ENCODE measurements around the gene GON4L.
"Not testable (repeated sequence)": the region's sequence is repeated elsewhere in the genome, so short reads cannot be mapped to it uniquely, and the experiment has no call there.

GON4L gene

DNA sequence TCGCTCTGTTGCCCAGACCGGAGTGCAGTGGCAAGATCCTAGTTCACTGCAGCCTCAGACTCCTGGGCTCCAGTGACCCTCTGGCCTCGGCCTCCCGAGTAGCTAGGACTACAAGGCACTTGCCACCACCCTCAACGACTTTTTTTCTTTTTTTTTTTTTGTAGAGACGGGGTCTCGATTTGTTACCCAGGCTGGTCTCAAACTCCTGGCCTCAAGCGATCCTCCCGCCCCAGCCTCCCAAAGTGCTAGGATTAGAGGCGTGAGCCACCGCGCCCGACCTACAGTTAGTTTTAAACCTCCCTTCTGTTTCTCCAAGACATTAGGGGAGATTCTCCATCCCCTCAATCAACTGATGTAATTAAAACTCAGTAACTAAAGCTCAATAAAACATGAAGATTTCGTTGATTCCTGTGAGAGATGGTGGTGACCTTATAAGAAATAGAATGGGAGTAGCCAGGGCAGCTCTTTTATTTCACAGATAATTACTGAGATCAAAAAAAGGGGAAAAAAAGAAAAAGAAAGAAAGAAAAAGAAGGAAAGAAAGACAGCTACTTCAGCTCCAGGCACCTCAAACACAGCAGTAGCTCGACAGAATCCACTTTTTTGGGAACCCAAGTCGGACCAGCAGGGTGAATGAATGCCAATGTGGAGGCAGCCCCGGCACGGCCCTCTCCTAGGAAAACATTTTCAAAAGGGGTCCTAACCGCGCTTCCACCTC lies 598 bp downstream of the GON4L start:
- H3K4me1 Mint-ChIP-seq = peaks cover 61% of the 10 kb centered on the region

DNA sequence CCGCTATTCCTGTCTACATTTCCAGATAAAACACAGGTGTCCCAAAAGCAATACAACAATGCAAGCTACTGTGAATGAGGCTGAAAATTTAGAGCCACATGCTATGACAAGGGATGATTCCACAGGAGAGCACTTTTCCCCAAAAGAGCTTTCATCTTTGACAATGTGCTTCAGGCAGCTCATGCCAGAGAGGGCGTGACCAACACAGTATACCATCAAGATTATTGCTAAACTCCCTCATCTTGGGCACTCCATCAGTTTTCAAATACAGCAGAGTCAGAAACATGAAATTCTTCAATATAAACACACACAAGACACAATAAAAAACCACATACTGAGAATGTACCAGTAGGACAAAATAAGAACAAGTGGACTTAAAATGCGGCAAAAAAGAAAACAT lies 6.7 kb downstream of the GON4L start:
- ATAC-seq (no peak), DNase-seq (ENCODE audit: low spot score in 2 of 2) (no peak)
- Mint-ChIP-seq H3K9me3 (no peaks in the 10 kb centered on the region), H3K36me3 (peaks cover 99% of the 10 kb centered on the region), H3K4me3 (peak overlapping the region; percentile 35), H3K4me1 (peaks cover 43% of the 10 kb centered on the region), H3K27ac (peak overlapping the region; percentile 79)

More for the DNA sequence above, 598 bp downstream of the GON4L start:
- DNase-seq (ENCODE audit: low spot score in 2 of 2) = no peak
- ATAC-seq = no peak
- H3K9me3 Mint-ChIP-seq = no peaks in the 10 kb centered on the region
- peak overlapping the region; percentile 100 for H3K27ac Mint-ChIP-seq
- peaks cover 83% of the 10 kb centered on the region for H3K36me3 Mint-ChIP-seq
- H3K4me3 Mint-ChIP-seq = peak overlapping the region; percentile 100

DNA sequence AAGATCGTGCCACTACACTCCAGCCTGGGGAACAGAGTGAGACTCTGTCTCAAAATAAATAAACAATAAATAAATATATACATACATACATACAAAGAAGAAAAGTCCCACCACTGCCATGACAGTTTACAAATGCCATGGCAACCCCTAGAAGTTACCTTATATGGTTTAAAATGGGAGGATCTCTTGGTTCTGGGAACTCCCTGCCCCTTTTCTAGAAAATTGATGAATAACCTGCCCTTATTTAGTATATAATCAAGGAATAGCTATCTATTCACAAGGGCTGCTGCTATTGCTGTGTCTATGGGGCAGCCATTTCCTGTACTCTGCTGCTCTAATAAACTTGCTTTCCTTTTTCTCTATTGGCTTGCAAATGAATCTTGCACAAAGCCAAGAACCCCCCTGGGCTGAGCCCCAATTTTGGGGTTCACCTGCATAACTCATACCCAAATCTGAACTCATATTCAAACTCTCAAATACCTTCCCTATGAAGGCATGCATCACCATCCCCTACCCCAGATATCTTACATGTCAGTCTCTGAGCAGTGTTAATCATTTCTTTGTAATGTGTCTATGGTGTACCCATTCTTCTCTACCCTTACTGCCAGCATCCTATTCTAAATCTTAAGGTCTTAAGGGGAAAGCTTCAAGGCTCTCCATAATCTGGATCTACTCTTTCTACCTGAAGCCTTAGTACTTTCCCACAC lies 9.0 kb downstream of the GON4L start:
- Mint-ChIP-seq H3K36me3 (peaks cover 93% of the 10 kb centered on the region), H3K27ac (peak overlapping the region; percentile 71), H3K4me1 (peaks cover 62% of the 10 kb centered on the region), H3K9me3 (no peaks in the 10 kb centered on the region), H3K4me3 (peak overlapping the region; percentile 15)
- DNase-seq (ENCODE audit: low spot score in 2 of 2) = no peak
- peak; percentile 89 for ATAC-seq

DNA sequence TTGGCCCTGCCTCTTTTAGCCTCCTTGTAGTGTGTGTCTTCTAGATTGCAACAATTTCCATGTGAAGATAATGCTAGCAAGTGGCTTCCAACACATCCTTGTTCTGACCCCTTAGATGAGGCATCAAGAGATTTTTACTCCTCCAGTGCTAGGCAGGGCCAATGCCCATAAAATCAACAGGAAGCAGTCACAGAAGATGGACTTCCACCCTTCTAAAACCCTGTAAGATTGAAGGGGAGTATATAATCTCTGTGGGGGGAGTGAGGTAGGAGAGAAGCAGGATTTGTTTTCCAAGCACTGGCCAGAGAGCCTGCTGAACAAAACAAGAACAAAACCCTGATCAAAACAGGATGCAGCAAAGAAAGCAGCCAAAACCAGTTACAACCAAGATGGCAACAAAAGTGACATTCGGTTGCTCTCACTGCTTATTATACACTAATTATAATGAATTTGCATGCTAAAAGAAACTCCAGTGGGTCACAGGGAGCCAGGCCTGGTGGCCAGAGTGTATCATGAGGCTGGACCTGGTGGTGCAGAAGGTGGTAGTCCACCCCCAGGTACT lies 12.1 kb downstream of the GON4L start:
- H3K4me3 Mint-ChIP-seq = no peak overlapping the region
- peaks cover 82% of the 10 kb centered on the region for H3K36me3 Mint-ChIP-seq
- ATAC-seq (no peak), DNase-seq (ENCODE audit: low spot score in 2 of 2) (no peak)
- H3K4me1 Mint-ChIP-seq = peaks cover 42% of the 10 kb centered on the region
- peak overlapping the region; percentile 50 for H3K27ac Mint-ChIP-seq
- no peaks in the 10 kb centered on the region for H3K9me3 Mint-ChIP-seq

DNA sequence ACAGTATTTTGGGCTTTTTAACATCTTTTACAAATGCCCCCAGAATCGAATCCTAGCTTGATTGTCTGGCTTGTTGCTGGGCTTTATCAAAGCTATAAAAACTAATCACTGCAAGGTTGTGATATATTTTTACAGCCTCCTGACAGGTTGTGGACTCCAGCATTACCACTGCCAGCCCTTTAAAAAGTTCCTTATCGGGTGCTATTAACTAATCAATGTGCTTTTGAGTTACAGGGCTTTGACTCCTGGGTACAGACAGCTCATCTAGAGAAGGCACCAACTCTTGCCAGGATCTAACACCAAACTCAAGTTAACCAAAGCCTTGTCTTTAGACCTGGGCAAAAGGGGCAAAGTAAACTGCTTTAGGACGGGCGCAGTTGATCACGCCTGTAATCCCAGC lies 16.6 kb downstream of the GON4L start:
- no peak for ATAC-seq
- peaks cover 43% of the 10 kb centered on the region for H3K4me1 Mint-ChIP-seq
- peaks cover 77% of the 10 kb centered on the region for H3K36me3 Mint-ChIP-seq

DNA sequence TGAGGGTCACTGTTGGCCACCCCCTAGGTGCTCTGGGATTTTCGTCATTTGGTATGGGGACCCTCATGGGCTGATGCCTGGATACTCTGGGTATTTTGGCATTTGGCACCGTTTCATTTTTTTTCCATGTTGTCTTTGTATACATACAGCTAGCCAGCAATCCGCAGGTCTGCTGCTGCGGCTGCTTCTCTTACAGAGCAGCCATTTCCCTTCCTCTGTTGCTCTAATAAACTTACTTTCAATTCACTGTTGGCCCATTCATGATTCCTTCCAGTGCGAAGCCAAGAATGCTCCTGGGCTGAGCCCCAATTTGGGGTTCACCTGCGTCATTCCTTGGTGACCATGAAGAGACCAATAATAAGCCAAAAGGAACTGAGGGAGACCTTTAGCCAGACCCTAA lies 21.5 kb downstream of the GON4L start:
- DNase-seq (ENCODE audit: low spot score in 2 of 2) (no peak), ATAC-seq (no peak)
- Mint-ChIP-seq H3K27ac (no peak overlapping the region), H3K4me3 (no peak overlapping the region), H3K36me3 (peaks cover 74% of the 10 kb centered on the region), H3K4me1 (peaks cover 22% of the 10 kb centered on the region), H3K9me3 (no peaks in the 10 kb centered on the region)

More for the DNA sequence above, 16.6 kb downstream of the GON4L start:
- DNase-seq (ENCODE audit: low spot score in 2 of 2) = no peak
- H3K4me3 Mint-ChIP-seq = no peak overlapping the region
- H3K9me3 Mint-ChIP-seq = no peaks in the 10 kb centered on the region
- H3K27ac Mint-ChIP-seq = no peak overlapping the region

DNA sequence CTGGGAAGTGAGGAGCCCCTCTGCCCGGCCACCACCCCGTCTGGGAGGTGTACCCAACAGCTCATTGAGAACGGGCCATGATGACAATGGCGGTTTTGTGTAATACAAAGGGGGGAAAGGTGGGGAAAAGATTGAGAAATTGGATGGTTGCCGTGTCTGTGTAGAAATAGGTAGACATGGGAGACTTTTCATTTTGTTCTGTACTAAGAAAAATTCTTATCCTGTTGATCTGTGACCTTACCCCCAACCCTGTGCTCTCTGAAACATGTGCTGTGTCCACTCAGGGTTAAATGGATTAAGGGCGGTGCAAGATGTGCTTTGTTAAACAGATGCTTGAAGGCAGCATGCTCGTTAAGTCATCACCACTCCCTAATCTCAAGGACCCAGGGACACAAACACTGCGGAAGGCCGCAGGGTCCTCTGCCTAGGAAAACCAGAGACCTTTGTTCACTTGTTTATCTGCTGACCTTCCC lies 22.1 kb downstream of the GON4L start:
- H3K27ac Mint-ChIP-seq; H3K9me3 Mint-ChIP-seq; ATAC-seq; DNase-seq (ENCODE audit: low spot score in 2 of 2); H3K4me3 Mint-ChIP-seq: not testable (repeated sequence)
- peaks cover 68% of the 10 kb centered on the region for H3K36me3 Mint-ChIP-seq
- H3K4me1 Mint-ChIP-seq = peaks cover 22% of the 10 kb centered on the region

DNA sequence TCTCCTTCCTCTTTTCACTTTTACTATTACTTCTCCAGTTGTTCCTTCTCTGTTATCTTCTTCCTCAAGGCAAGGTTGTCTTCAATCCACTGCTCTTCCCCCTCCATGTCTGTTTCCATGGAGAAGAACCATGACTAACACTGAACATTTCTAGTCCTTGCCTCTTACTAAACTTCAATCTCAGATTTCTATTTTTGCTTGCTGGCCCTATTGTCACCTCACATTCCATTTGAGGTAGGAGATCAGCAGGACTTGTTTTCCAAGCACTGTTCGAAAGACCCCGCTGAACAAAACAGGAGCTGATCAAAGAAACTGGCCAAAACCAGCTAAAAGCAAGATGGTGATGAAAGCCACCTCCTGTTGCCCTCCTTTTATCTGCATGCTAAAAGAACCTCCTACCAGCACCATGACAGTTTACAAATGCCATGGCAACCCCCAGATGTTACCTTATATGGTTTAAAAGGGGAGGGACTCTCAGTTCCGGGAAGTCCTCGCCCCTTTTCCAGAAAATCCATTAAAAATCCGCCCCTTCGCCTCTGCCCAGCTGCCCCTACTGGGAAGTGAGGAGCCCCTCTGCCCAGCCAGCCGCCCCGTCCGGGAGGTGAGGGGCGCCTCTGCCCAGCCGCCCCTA lies 22.6 kb downstream of the GON4L start:
- no peak overlapping the region for H3K27ac Mint-ChIP-seq
- peaks cover 22% of the 10 kb centered on the region for H3K4me1 Mint-ChIP-seq
- DNase-seq (ENCODE audit: low spot score in 2 of 2) = no peak
- H3K36me3 Mint-ChIP-seq = peaks cover 63% of the 10 kb centered on the region
- H3K4me3 Mint-ChIP-seq = no peak overlapping the region
- no peaks in the 10 kb centered on the region for H3K9me3 Mint-ChIP-seq
- ATAC-seq = no peak

DNA sequence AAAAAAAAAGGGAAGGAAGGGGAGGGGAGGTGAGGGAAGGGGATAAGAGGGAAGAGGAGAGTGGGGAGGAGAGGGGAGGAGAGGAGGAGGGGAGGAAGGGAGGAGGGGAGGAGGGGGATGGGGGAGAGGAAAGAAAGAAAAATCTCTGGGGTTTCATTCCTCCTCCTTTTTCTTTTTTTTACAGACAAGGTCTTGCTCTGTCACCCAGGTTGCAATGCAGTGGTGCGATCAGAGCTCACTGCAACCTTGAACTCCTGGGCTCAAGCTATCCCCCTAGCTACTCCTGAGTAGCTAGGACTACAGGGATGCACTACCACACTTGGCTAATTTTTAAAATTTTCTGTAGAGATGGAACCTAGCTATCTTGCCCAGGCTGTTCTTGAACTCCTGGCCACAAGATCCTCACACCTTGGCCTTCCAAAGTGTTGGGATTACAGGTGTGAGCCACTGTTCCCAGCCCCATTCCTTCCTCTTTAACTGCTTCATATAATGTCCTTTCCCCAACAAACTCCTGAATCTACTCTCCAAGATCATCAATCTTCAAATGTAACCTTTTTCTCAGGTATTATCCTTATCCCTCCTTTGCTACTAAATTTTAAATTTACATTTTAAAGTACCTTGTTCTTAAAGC lies 23.2 kb downstream of the GON4L start:
- Mint-ChIP-seq H3K27ac (no peak overlapping the region), H3K4me1 (peaks cover 22% of the 10 kb centered on the region), H3K4me3 (no peak overlapping the region), H3K36me3 (peaks cover 61% of the 10 kb centered on the region), H3K9me3 (no peaks in the 10 kb centered on the region)
- ATAC-seq = no peak
- no peak for DNase-seq (ENCODE audit: low spot score in 2 of 2)

DNA sequence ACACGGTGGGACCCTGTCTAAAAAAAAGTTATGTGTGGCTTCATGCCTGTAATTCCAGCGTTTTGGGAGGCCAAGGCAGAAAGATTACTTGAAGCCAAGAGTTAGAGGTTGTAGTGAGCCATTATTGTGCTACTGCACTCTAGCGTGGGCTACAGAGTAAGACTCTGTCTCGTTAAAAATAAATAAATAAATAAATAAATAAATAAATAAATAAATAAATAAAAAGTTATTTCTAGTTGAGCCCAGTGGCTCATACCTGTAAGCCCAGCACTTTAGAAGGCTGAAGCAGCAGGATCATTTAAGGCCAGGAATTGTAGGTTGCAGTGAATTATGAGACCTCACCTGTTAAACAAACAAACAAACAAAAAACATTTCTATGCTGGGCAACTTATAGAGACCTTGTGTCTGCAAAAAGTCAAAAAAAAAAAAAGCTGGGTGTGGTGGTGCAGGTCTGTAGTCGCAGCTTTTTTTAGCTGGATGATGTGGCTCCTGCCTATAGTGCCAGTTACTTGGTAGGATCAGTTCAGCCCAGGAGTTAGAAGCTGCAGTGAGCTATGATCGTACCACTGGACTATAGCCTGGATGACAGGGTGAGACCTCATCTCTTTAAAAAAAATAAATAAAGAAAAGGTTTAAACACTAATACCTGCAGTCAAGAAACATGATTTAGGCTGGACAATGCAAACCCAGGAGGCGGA lies 25.6 kb downstream of the GON4L start:
- Mint-ChIP-seq H3K27ac (no peak overlapping the region), H3K4me3 (no peak overlapping the region), H3K9me3 (no peaks in the 10 kb centered on the region), H3K4me1 (peaks cover 10% of the 10 kb centered on the region), H3K36me3 (peaks cover 51% of the 10 kb centered on the region)
- DNase-seq (ENCODE audit: low spot score in 2 of 2) (no peak), ATAC-seq (no peak)

DNA sequence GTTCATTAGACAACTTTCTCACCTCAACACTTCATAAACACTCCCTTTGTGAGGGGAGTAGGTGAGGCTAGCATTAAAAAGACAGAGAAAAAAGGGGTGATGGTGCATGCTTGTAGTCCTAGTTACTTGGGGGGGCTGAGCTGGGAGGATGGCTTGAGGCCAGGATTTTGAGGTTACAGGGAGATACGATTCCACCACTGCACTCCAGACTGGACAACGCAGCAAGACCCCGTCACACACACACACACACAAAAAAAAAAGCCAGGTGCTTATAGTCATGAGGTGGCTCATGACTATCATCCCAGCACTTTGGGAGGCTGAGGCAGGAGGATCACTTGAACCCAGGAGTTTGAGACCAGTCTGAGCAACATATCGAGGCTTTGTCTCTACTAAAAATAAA lies 29.6 kb downstream of the GON4L start:
- no peaks in the 10 kb centered on the region for H3K9me3 Mint-ChIP-seq
- H3K36me3 Mint-ChIP-seq = peaks cover 73% of the 10 kb centered on the region
- ATAC-seq (no peak), DNase-seq (ENCODE audit: low spot score in 2 of 2) (no peak)
- H3K27ac Mint-ChIP-seq = peak overlapping the region; percentile 26
- no peaks in the 10 kb centered on the region for H3K4me1 Mint-ChIP-seq
- H3K4me3 Mint-ChIP-seq = no peak overlapping the region

DNA sequence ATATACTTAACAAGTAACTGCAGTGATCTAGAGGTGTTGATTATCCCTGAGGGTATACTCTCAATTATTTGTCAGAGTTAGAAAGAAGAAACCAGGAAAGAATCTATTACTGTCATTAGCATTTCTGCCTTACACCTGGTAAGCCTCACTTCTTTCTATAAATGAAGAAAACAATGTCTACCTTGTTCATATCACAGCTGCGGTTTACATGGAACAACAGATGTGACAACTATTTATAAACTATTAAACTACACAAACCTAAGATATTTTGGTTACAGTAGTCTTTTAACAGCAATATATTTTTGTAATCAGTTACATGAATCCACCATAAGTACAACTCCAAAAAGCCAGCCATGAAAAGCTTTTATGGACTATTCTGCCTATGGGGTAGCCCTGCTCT lies 40.7 kb downstream of the GON4L start:
- Mint-ChIP-seq H3K4me3 (no peak overlapping the region), H3K4me1 (no peaks in the 10 kb centered on the region), H3K36me3 (peaks cover 100% of the 10 kb centered on the region), H3K9me3 (no peaks in the 10 kb centered on the region), H3K27ac (no peak overlapping the region)
- ATAC-seq (no peak), DNase-seq (ENCODE audit: low spot score in 2 of 2) (no peak)

DNA sequence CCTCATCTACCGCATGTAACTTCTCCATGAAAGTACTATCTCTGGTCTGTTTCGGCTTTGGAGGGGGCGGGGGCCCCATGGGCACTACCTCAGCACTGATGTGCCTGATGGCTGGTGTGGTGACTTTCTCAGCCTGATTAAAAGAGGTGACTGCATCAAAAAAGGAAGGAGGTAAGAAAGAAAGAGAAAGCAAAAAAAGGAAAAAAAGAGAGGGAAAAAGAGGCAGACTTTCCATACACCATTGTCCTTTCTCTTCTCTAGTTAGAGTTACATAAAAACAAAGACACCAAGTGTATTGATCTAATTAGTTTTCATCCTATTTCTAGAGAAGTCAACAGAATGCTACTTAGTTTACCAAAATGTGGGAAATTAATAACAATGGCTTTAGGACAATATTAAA lies 43.3 kb downstream of the GON4L start:
- Mint-ChIP-seq H3K27ac (peak overlapping the region; percentile 74), H3K9me3 (no peaks in the 10 kb centered on the region), H3K4me3 (no peak overlapping the region), H3K4me1 (no peaks in the 10 kb centered on the region), H3K36me3 (peaks cover 93% of the 10 kb centered on the region)
- DNase-seq (ENCODE audit: low spot score in 2 of 2) (no peak), ATAC-seq (no peak)

DNA sequence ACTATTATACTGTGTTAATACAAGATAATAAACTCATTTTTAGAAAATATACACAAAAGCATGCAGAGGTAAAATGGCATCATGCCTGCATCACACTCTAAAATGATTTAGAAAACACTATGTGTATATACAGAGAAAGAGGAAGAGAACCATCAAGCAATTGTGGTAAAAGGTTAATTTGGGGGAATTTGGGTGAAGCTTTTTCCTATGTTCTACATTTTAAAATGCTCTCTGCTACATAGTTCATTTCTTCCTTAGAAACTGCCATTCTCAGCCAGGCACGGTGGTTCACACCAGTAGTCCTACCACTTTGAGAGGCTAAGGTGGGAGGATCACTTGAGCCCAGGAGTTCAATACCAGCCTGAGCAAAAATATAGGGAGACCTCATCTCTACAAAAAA lies 44.1 kb downstream of the GON4L start:
- no peaks in the 10 kb centered on the region for H3K9me3 Mint-ChIP-seq
- no peaks in the 10 kb centered on the region for H3K4me1 Mint-ChIP-seq
- H3K36me3 Mint-ChIP-seq = peaks cover 88% of the 10 kb centered on the region
- H3K27ac Mint-ChIP-seq = no peak overlapping the region
- ATAC-seq (no peak), DNase-seq (ENCODE audit: low spot score in 2 of 2) (no peak)
- H3K4me3 Mint-ChIP-seq = no peak overlapping the region

DNA sequence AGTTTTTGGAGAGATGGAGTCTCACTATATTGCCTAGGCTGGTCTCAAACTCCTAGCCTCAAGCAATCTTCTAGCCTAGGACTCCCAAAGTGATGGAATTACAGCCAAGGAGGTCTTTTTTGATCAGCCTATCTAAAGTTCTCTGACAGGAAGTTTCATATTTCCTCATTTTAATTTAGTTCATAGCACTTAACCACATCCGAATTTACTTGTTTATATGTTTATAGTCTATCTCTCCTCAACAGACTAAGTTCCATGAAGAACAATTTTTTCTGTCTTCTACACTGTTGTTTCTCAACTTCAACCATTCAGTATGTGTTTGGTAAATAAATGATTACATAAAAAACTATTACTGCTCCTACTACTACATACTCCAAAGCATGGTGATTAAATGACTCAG lies 47.9 kb downstream of the GON4L start:
- no peak for ATAC-seq
- no peaks in the 10 kb centered on the region for H3K9me3 Mint-ChIP-seq
- DNase-seq (ENCODE audit: low spot score in 2 of 2) = no peak
- H3K4me1 Mint-ChIP-seq = no peaks in the 10 kb centered on the region
- no peak overlapping the region for H3K27ac Mint-ChIP-seq
- peaks cover 87% of the 10 kb centered on the region for H3K36me3 Mint-ChIP-seq
- no peak overlapping the region for H3K4me3 Mint-ChIP-seq
